Uterus (tissue), 4 donors: ENCODE measurements around the gene RNGTT. TPM values are rescaled to one million over a fixed set of nuclear protein-coding genes. Genes with fewer than 3 reads are reported as not detected.

Experiments used
- DNase-seq, 2 donors: peaks; one replicate each; pipeline ENCODE4 v3.0.0-alpha.2; 2019 to 2020
- H3K27ac ChIP-seq, 2 donors: fragments of 200-600 bp; sonication (generic); 1 replicate in 1 of 2; 2 replicates in 1 of 2; pipeline ENCODE4 v1.5.1; 2016 to 2018
- H3K27me3 ChIP-seq, 2 donors: fragments of 200-600 bp; sonication (generic); one replicate each; pipeline ENCODE4 v1.5.1; 2018 to 2019; ENCODE audit warnings: control low read depth in 1 of 2
- H3K36me3 ChIP-seq, 2 donors: fragments of 200-600 bp; sonication (generic); one replicate each; pipeline ENCODE4 v1.5.1; 2019; ENCODE audit warnings: control low read depth in 1 of 2
- H3K4me1 ChIP-seq, 2 donors: fragments of 200-600 bp; sonication (generic); one replicate each; pipeline ENCODE4 v1.5.1; 2018 to 2019; ENCODE audit warnings: control low read depth in 1 of 2
- H3K4me3 ChIP-seq, 2 donors: fragments of 200-600 bp; sonication (generic); 1 replicate in 1 of 2; 2 replicates in 1 of 2; pipeline ENCODE4 v1.5.1; 2018 to 2019; ENCODE audit warnings: mild to moderate bottlenecking in 1 of 2
- H3K9me3 ChIP-seq, 2 donors: fragments of 200-600 bp; sonication (generic); one replicate each; pipeline ENCODE4 v1.5.1; 2019; ENCODE audit warnings: control low read depth in 1 of 2
- CTCF ChIP-seq, 4 experiments: fragments of 200-600 bp in 2 of 4; fragments of 450-650 bp in 2 of 4; sonication (generic) in 2 of 4; IDR thresholded peaks; one replicate each; pipeline ENCODE4 v1.5.1; 2016 to 2019; ENCODE audit warnings: antibody characterized with exemption in 4 of 4, mild to moderate bottlenecking in 2 of 4, moderate library complexity in 1 of 4
- POLR2A ChIP-seq, 2 donors: fragments of 450-650 bp; IDR thresholded peaks; one replicate each; pipeline ENCODE4 v1.6.1; 2016; ENCODE audit warnings: antibody characterized with exemption in 2 of 2, mild to moderate bottlenecking in 1 of 2, moderate library complexity in 1 of 2
- intact Hi-C: fragments of 100-400 bp; cut with DNase I; formaldehyde crosslinking; loops from one replicate; pipeline ENCODE4 v1.15.1; 2023; ENCODE audit warnings: low total_unique reads
- total RNA-seq, 4 donors: library from RNA; depleted of rRNA in 3 of 4; stranded (reverse); fragments of >200 nt in 3 of 4; gene quantifications; one replicate each; pipeline versions ENCODE4 v1.1.0 to v1.2.4, GENCODE V29; 2014 to 2023
- donor health status: DM: yes; HTN: yes; CAD: no.

The RNGTT gene
- total RNA-seq, 4 donors from 2014 or later: 7.4 to 45.7 (median 16.1) TPM

GRCh38 chr6:88662163-88662580 lies 301.2 kb downstream of the RNGTT start:
- H3K4me3 ChIP-seq: no peak overlapping the region
- no peaks in the 10 kb centered on the region for H3K36me3 ChIP-seq
- no peaks in the 10 kb centered on the region for H3K27me3 ChIP-seq
- H3K27ac ChIP-seq: no peak overlapping the region
- TF ChIP-seq POLR2A (IDR thresholded peaks at IDR 0.05) (no peak), CTCF (IDR thresholded peaks at IDR 0.05) (no peak)
- no peak for DNase-seq
- H3K9me3 ChIP-seq: peaks cover 0 to 30% of the 10 kb centered on the region in 2 donors
- intact Hi-C loops: no loop called here
- H3K4me1 ChIP-seq: no peaks in the 10 kb centered on the region

DNA sequence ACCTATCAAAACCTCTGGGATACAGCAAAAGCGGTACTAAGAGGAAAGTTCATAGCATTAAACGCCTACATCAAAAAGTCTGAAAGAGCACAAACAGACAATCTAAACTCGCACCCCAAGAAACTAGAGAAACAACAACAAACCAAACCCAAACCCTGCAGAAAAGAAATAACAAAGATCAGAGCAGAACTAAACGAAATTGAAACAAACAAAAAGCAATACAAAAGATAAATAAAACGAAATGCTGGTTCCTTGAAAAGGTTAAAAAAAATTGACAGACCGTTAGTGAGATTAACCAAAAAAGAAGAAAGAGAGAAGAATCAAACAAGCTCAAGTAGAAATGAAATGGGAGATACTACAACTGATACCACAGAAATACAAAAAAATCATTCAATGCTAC lies 302.3 kb downstream of the RNGTT start:
- Histone ChIP-seq H3K36me3 (no peaks in the 10 kb centered on the region), H3K27me3 (no peaks in the 10 kb centered on the region), H3K4me1 (no peaks in the 10 kb centered on the region), H3K9me3 (peaks cover 0 to 30% of the 10 kb centered on the region in 2 donors), H3K27ac (no peak overlapping the region), H3K4me3 (no peak overlapping the region)
- intact Hi-C loops: no loop called here
- TF ChIP-seq POLR2A (IDR thresholded peaks at IDR 0.05): no peak
- no peak for TF ChIP-seq CTCF (IDR thresholded peaks at IDR 0.05)
- no peak for DNase-seq

GRCh38 chr6:88655586-88655985 lies 307.8 kb downstream of the RNGTT start:
- H3K4me3 ChIP-seq: no peak overlapping the region
- intact Hi-C loops: no loop called here
- no peak overlapping the region for H3K27ac ChIP-seq
- H3K36me3 ChIP-seq: no peaks in the 10 kb centered on the region
- H3K27me3 ChIP-seq: no peaks in the 10 kb centered on the region
- peaks cover 0 to 18% of the 10 kb centered on the region in 2 donors for H3K9me3 ChIP-seq
- TF ChIP-seq CTCF (IDR thresholded peaks at IDR 0.05) (no peak), POLR2A (IDR thresholded peaks at IDR 0.05) (no peak)
- no peaks in the 10 kb centered on the region for H3K4me1 ChIP-seq
- DNase-seq: no peak

GRCh38 chr6:88653936-88654335 lies 309.5 kb downstream of the RNGTT start:
- no peak for TF ChIP-seq POLR2A (IDR thresholded peaks at IDR 0.05)
- no peak for TF ChIP-seq CTCF (IDR thresholded peaks at IDR 0.05)

DNA sequence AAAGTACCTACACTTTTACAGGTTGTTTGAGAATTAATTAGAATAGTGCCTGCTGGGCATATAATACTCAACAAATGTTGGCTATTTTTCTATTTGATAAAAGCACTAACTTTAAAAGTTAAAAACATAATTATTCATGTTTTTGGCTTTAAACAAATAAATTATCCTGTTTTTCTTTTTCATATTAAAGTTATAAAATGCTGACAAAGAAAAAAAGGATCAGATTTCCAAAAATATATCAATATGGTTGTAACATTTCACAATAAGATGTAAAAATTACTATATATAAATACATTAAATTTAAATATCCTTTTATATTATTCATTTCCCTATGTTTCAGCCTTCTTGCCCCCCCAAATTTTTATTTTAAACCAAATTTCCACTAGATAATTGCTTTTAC lies 312.0 kb downstream of the RNGTT start:
- H3K27ac ChIP-seq: no peak overlapping the region
- no peaks in the 10 kb centered on the region for H3K36me3 ChIP-seq
- H3K4me1 ChIP-seq: no peaks in the 10 kb centered on the region
- intact Hi-C loops: no loop called here
- H3K27me3 ChIP-seq: no peaks in the 10 kb centered on the region
- no peak for DNase-seq
- no peaks in the 10 kb centered on the region for H3K9me3 ChIP-seq
- TF ChIP-seq POLR2A (IDR thresholded peaks at IDR 0.05): no peak
- no peak for TF ChIP-seq CTCF (IDR thresholded peaks at IDR 0.05)
- no peak overlapping the region for H3K4me3 ChIP-seq

More at GRCh38 chr6:88653936-88654335, 309.5 kb downstream of the RNGTT start:
- no peak overlapping the region for H3K4me3 ChIP-seq
- H3K4me1 ChIP-seq: no peaks in the 10 kb centered on the region
- peaks cover 0 to 6% of the 10 kb centered on the region in 2 donors for H3K9me3 ChIP-seq
- H3K27me3 ChIP-seq: no peaks in the 10 kb centered on the region
- no peak overlapping the region for H3K27ac ChIP-seq
- no peak for DNase-seq
- no peaks in the 10 kb centered on the region for H3K36me3 ChIP-seq
- intact Hi-C loops: no loop called here
